ENCODE data around the gene ABL2.
A peak's percentile ranks its signal among the peaks of the same experiment; 100 is the strongest.

The ABL2 gene

DNA sequence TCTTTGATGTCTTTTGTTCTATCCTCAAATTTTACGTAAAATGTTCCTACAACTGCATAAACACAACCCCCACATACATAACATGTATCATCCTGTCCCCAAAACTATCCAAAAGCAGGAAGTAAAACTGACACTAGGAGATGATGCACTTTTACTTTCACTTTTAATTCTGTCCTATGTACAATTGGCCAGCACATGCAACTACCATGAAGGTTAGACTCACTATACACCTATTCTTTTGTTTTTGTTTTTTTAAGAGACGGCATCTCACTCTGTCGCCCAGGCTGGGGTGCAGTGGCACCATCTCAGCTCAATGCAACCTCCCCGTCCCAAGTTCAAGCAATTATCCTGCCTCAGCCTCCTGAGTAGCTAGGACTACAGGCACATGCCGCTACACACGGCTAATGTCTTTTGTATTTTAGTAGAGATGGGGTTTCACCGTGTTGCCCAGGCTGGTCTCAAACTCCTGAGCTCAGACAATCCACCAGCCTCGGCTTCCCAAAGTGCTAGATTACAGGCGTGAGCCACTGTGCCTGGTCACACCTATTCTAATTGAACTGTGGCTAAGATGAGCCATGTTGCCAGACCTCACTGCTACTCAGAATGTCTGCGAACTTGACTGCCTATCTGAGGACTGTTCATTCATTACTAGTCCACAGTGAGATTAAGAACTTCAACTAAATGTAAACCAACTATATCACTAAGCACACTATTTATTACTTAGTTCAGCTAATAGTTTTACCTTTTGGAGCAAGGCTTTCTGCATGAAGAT is 99.6 kb downstream of the ABL2 start:
- Histone ChIP-seq H3K36me3 (ENCODE audit: control insufficient read depth, insufficient read depth, low read length, severe bottlenecking) (peaks cover 49% of the 10 kb centered on the region), H3K27me3 (replicated peaks; ENCODE audit: control insufficient read depth, insufficient read depth, low read length) (no peaks in the 10 kb centered on the region), H3K9ac (ENCODE audit: low read length) (peak overlapping the region; percentile 30), H3K4me1 (ENCODE audit: control insufficient read depth, insufficient read depth, low read length) (peaks cover 47% of the 10 kb centered on the region), H3K9me3 (ENCODE audit: control insufficient read depth, low read length) (no peaks in the 10 kb centered on the region), H3K4me3 (ENCODE audit: low read length) (peak overlapping the region; percentile 24)
- DNase-seq (ENCODE audit: low read depth) = peak; percentile 57

DNA sequence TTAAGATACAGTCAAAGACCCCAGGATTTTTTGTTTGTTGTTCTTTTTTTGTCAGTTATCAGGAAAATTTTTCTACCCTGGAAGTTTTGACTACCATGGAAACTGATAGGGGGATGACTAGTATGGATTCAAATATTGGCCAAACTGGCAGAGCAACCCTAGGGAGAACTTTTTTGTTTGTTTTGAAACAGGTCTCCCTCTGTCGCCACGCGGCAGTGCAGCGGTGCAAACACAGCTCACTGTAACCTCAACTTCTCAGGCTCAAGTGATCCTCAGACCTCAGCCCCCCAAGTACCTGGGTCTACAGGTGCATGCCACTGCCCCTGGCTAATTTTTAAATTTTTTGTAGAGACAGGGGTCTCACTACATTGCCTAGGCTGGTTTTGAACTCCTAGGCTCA is 101.0 kb downstream of the ABL2 start:
- Histone ChIP-seq H3K4me3 (ENCODE audit: low read length) (no peak overlapping the region), H3K27me3 (replicated peaks; ENCODE audit: control insufficient read depth, insufficient read depth, low read length) (no peaks in the 10 kb centered on the region), H3K36me3 (ENCODE audit: control insufficient read depth, insufficient read depth, low read length, severe bottlenecking) (peaks cover 50% of the 10 kb centered on the region), H3K9ac (ENCODE audit: low read length) (no peak overlapping the region), H3K9me3 (ENCODE audit: control insufficient read depth, low read length) (no peaks in the 10 kb centered on the region), H3K4me1 (ENCODE audit: control insufficient read depth, insufficient read depth, low read length) (peaks cover 52% of the 10 kb centered on the region)
- DNase-seq (ENCODE audit: low read depth) = no peak

DNA sequence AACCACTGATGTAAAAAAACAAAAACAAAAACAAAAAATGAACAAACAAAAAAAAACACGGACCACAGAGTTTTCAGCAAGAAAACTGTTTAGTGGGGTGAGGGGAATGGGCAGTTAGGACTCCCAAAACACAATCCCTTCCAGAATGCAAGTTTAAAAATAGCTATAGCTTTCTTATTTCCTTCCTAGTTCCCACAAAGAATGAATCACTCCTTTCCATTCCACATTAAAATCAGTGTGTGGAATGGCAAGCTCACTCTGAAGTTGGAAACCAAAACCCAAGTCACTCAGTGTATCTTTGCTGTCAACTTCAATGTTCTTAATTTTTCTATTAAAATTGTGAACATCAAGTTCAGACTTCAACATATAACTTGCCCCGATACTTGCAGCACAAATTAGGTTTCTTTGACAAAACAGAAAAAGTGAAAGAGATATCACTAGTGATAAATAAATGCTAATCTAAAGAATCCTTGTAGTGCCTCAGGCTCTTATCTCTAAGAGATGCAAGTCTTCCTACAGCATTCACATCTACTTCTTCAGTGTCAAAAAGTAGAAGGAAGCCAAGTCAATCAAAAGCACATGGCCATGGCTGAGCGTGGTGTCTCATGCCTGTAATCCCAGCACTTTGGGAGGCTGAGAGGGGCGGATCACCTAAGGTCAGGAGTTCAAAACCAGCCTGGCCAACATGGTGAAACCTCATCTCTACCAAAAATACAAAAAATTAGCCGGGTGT is 102.1 kb downstream of the ABL2 start:
- Histone ChIP-seq H3K4me1 (ENCODE audit: control insufficient read depth, insufficient read depth, low read length) (peaks cover 59% of the 10 kb centered on the region), H3K36me3 (ENCODE audit: control insufficient read depth, insufficient read depth, low read length, severe bottlenecking) (peaks cover 59% of the 10 kb centered on the region)

DNA sequence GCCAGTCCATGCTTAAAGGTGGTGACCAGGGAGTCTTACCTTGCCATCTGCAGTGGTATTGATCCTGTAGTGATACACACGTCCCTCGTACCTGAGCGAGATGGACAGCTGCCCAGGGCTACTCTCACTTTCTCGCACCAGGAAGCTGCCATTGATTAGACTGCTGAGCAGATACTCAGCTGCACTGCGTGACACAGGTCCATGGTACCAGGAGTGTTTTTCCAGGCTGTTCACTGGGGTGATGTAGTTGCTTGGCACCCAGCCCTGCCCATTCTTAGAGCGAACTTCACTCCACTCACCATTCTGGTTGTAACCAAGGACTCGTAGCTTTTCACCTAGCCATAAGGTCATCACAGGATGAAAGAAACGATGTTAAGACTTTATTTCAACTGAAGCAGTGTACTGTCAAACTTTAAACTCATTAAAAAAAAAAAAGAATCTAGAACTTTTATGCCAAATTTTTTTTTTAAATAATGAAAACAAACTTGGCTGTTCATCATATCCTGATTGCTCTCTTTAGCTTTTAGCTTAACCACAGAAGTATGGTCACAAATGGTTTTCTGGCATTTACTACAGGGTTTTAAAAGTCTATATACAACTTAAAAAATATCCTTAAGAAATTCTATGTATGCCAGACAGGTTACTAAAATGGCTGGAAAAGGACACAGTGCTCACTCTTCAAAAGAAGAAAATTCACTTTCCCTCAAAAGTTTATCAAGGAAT is 103.0 kb downstream of the ABL2 start:
- peak overlapping the region; percentile 31 for H3K9ac ChIP-seq (ENCODE audit: low read length)
- no peaks in the 10 kb centered on the region for H3K9me3 ChIP-seq (ENCODE audit: control insufficient read depth, low read length)
- H3K27me3 ChIP-seq (replicated peaks; ENCODE audit: control insufficient read depth, insufficient read depth, low read length) = no peaks in the 10 kb centered on the region
- H3K4me1 ChIP-seq (ENCODE audit: control insufficient read depth, insufficient read depth, low read length) = peaks cover 61% of the 10 kb centered on the region
- peaks cover 60% of the 10 kb centered on the region for H3K36me3 ChIP-seq (ENCODE audit: control insufficient read depth, insufficient read depth, low read length, severe bottlenecking)
- DNase-seq (ENCODE audit: low read depth) = peak; percentile 16
- peak overlapping the region; percentile 7 for H3K4me3 ChIP-seq (ENCODE audit: low read length)

More for the DNA sequence above, 102.1 kb downstream of the ABL2 start:
- Histone ChIP-seq H3K9me3 (ENCODE audit: control insufficient read depth, low read length) (no peaks in the 10 kb centered on the region), H3K9ac (ENCODE audit: low read length) (peak overlapping the region; percentile 31), H3K27me3 (replicated peaks; ENCODE audit: control insufficient read depth, insufficient read depth, low read length) (no peaks in the 10 kb centered on the region), H3K4me3 (ENCODE audit: low read length) (peak overlapping the region; percentile 7)
- DNase-seq (ENCODE audit: low read depth) = peak; percentile 51

DNA sequence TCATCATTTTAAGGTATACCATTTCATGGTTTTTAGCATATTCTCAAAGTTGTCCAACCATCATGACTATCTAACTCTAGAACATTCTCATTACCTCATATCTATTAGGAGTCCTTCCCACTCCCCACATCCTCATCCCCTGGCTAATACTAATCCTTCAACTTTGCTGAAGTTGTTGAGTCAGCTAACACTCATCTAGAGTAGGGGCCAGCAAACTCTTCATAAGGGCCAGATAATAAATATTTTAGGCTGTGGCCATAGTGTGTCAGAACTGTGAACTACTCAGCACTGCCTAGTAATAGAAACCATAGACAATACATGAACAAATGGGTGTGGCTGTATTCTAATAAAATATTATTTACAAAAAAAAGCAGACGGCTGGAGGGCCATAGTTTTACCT is 104.6 kb downstream of the ABL2 start:
- Histone ChIP-seq H3K27me3 (replicated peaks; ENCODE audit: control insufficient read depth, insufficient read depth, low read length) (no peaks in the 10 kb centered on the region), H3K4me3 (ENCODE audit: low read length) (no peak overlapping the region), H3K36me3 (ENCODE audit: control insufficient read depth, insufficient read depth, low read length, severe bottlenecking) (peaks cover 60% of the 10 kb centered on the region), H3K9me3 (ENCODE audit: control insufficient read depth, low read length) (no peaks in the 10 kb centered on the region), H3K4me1 (ENCODE audit: control insufficient read depth, insufficient read depth, low read length) (peaks cover 64% of the 10 kb centered on the region), H3K9ac (ENCODE audit: low read length) (no peak overlapping the region)
- DNase-seq (ENCODE audit: low read depth) = no peak

DNA sequence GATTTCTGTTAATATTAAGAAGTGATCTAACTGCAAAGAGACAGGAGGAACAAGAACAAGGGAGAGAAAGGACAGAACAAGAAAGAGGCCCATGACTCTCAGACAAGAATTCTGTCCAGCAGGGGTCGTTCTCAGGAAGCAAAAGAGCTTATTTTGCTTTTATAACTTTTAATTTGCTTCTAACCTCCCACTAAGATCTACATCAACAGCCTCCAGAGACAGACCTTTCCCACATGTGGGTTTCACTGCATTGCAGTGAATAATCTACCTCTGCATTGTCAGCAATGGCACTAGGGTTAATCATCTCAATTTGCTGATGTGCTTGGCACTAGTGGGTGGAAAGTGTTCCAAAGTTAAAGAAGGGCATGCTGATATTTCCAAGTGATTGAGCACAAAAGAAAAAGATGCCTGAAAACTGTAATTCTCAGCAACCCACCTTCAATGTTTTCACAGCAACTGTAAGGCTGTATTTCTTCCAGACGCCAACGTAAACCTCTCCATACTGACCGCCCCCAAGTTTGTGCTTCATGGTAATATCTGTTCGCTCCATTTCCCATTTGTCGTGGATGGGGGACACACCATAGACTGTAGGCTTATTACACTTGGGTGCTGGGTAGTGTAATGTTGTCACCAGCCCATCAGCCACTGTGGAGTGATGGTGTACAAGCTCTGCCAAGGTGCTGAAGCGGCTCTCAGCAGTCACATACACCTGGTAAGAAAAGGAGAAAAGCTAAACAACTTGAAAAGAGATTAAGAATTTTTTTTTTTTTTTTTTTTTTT is 108.1 kb downstream of the ABL2 start:
- Histone ChIP-seq H3K4me3 (ENCODE audit: low read length) (no peak overlapping the region), H3K36me3 (ENCODE audit: control insufficient read depth, insufficient read depth, low read length, severe bottlenecking) (peaks cover 80% of the 10 kb centered on the region), H3K4me1 (ENCODE audit: control insufficient read depth, insufficient read depth, low read length) (peaks cover 31% of the 10 kb centered on the region), H3K9me3 (ENCODE audit: control insufficient read depth, low read length) (no peaks in the 10 kb centered on the region), H3K9ac (ENCODE audit: low read length) (peak overlapping the region; percentile 37), H3K27me3 (replicated peaks; ENCODE audit: control insufficient read depth, insufficient read depth, low read length) (no peaks in the 10 kb centered on the region)
- DNase-seq (ENCODE audit: low read depth) = peak; percentile 84

DNA sequence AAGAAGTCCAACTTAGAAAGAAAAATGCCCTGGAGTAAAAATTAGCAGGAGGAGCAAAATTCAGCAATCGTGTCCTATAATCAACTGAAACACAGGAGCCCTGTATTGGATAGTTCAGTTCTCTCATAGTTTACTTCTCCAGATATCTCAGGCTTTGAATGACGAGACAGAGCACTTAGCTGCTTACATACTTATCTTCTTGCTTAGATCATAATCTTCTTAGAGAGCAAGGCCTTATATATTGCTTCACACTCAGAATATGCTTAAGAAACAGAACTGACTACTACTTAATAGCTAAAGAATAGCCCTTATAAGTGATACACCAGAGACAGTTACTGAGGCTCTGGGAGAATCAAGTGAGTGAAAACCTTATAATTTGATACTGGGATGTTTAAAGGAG is 108.7 kb downstream of the ABL2 start:
- peaks cover 80% of the 10 kb centered on the region for H3K36me3 ChIP-seq (ENCODE audit: control insufficient read depth, insufficient read depth, low read length, severe bottlenecking)
- H3K9ac ChIP-seq (ENCODE audit: low read length) = peak overlapping the region; percentile 37
- no peak overlapping the region for H3K4me3 ChIP-seq (ENCODE audit: low read length)
- DNase-seq (ENCODE audit: low read depth) = no peak
- peaks cover 27% of the 10 kb centered on the region for H3K4me1 ChIP-seq (ENCODE audit: control insufficient read depth, insufficient read depth, low read length)
- no peaks in the 10 kb centered on the region for H3K27me3 ChIP-seq (replicated peaks; ENCODE audit: control insufficient read depth, insufficient read depth, low read length)
- no peaks in the 10 kb centered on the region for H3K9me3 ChIP-seq (ENCODE audit: control insufficient read depth, low read length)

DNA sequence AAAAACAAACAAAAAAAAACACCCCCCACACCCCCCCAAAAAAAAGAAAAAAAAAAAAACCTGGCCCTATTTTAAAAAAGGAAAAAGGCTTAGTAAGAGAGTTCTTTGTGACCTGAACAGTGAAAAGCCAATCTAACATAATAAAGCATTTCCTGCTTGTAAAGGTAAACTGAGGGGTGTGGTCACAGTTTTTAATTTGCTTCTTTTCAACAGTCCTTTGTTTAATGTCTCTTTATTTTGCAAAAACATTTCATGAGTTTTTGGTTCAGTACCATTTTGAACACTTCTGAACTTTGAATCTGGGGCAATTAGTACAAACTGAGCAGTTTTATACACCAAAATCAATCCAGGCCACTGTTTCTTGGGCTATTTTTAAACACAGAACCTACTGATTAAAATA is 110.0 kb downstream of the ABL2 start:
- H3K36me3 ChIP-seq (ENCODE audit: control insufficient read depth, insufficient read depth, low read length, severe bottlenecking) = peaks cover 81% of the 10 kb centered on the region
- H3K4me3 ChIP-seq (ENCODE audit: low read length) = no peak overlapping the region
- no peaks in the 10 kb centered on the region for H3K9me3 ChIP-seq (ENCODE audit: control insufficient read depth, low read length)
- H3K27me3 ChIP-seq (replicated peaks; ENCODE audit: control insufficient read depth, insufficient read depth, low read length) = no peaks in the 10 kb centered on the region
- no peak overlapping the region for H3K9ac ChIP-seq (ENCODE audit: low read length)
- peaks cover 15% of the 10 kb centered on the region for H3K4me1 ChIP-seq (ENCODE audit: control insufficient read depth, insufficient read depth, low read length)
- no peak for DNase-seq (ENCODE audit: low read depth)

DNA sequence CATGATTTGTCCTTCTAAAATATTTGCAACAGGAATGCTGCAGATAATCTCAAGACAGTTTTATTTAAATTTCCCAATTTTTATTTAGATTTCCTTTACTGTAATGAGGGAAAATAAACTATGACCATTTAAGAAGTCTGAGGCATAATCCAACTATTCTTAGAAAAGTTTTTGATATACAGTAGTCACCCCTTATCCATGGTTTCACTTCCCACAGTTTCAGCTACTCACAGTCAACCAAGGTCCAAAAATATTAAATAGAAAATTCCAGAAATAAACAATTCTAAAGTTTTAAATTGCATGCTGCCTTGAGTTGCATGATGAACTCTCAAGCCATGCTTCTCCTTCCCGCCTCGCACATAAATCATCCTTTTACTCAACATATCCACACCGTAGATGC is 114.3 kb downstream of the ABL2 start:
- H3K9me3 ChIP-seq (ENCODE audit: control insufficient read depth, low read length) = no peaks in the 10 kb centered on the region
- no peak for DNase-seq (ENCODE audit: low read depth)
- no peak overlapping the region for H3K4me3 ChIP-seq (ENCODE audit: low read length)
- no peaks in the 10 kb centered on the region for H3K4me1 ChIP-seq (ENCODE audit: control insufficient read depth, insufficient read depth, low read length)
- peaks cover 92% of the 10 kb centered on the region for H3K36me3 ChIP-seq (ENCODE audit: control insufficient read depth, insufficient read depth, low read length, severe bottlenecking)
- no peak overlapping the region for H3K9ac ChIP-seq (ENCODE audit: low read length)
- no peaks in the 10 kb centered on the region for H3K27me3 ChIP-seq (replicated peaks; ENCODE audit: control insufficient read depth, insufficient read depth, low read length)

DNA sequence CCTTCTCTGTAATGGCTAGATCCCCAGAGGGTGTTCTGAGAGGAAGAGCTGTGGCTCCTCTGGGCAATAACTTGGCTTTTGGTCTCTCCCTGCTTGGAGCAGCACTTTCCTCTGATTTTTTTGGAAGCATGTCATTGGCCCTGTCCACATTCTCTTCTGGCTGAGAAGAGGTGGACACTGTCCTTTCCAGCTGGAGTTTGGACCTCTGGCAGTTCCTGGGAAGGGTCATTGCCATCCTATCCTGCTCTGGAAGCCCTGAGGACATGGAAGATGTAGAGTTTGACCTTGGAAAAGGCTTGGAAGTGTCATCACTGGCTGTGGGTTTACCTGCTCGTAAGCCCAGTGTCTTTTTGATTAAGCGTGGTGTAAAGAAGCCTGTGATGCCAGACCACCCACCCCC is 120.8 kb downstream of the ABL2 start:
- H3K9ac ChIP-seq (ENCODE audit: low read length) = no peak overlapping the region
- no peaks in the 10 kb centered on the region for H3K27me3 ChIP-seq (replicated peaks; ENCODE audit: control insufficient read depth, insufficient read depth, low read length)
- peaks cover 94% of the 10 kb centered on the region for H3K36me3 ChIP-seq (ENCODE audit: control insufficient read depth, insufficient read depth, low read length, severe bottlenecking)
- no peak for DNase-seq (ENCODE audit: low read depth)
- peaks cover 14% of the 10 kb centered on the region for H3K4me1 ChIP-seq (ENCODE audit: control insufficient read depth, insufficient read depth, low read length)
- no peak overlapping the region for H3K4me3 ChIP-seq (ENCODE audit: low read length)
- H3K9me3 ChIP-seq (ENCODE audit: control insufficient read depth, low read length) = no peaks in the 10 kb centered on the region

Data from adipocyte (in vitro differentiated cells).